Measurements from ENCODE around the gene CD101.
A peak's percentile ranks its signal among the peaks of the same experiment; 100 is the strongest.

Gene CD101

GRCh38 chr1:117059334-117059677 lies 57.7 kb downstream of the CD101 start:
- peak; percentile 69 to 95 (median 89) for DNase-seq

- DNase-seq: peak; percentile 96 to 100 (median 99)
Measured at GRCh38 chr1:117059678-117060440, 58.3 kb downstream of the CD101 start, which contains the start of gene TTF2. Gene TTF2, plus strand, starts transcription at chr1:117060326. Its CDS starts 21 bp downstream, at chr1:117060347.

GRCh38 chr1:117060441-117061317 lies 59.1 kb downstream of the CD101 start:
- peak; percentile 27 to 70 (median 51) for DNase-seq

GRCh38 chr1:117061986-117062415 lies 60.4 kb downstream of the CD101 start:
- no peak for DNase-seq

- no peak for DNase-seq
Measured at GRCh38 chr1:117066367-117066766, 64.8 kb downstream of the CD101 start.

- DNase-seq: peak; percentile 47 to 75 (median 55)
Measured at GRCh38 chr1:117067533-117068370, 66.2 kb downstream of the CD101 start.

- DNase-seq: no peak
Measured at GRCh38 chr1:117068580-117068979, 67.0 kb downstream of the CD101 start.

GRCh38 chr1:117069220-117069844 lies 67.8 kb downstream of the CD101 start:
- peak in 1 of 3 experiments; percentile 22 for DNase-seq

GRCh38 chr1:117070124-117070523 lies 68.6 kb downstream of the CD101 start:
- DNase-seq: no peak

GRCh38 chr1:117076648-117077047 lies 75.1 kb downstream of the CD101 start:
- no peak for DNase-seq

GRCh38 chr1:117077267-117077666 lies 75.7 kb downstream of the CD101 start:
- DNase-seq: no peak

- DNase-seq: no peak
Measured at GRCh38 chr1:117079737-117080136, 78.2 kb downstream of the CD101 start.

GRCh38 chr1:117084231-117084630 lies 82.7 kb downstream of the CD101 start:
- no peak for DNase-seq
